CD14-positive monocyte (primary cell): ENCODE measurements around the gene REL. TPM values are rescaled to one million over a fixed set of nuclear protein-coding genes. Genes with fewer than 3 reads are reported as not detected.
A peak's percentile ranks its signal among the peaks of the same experiment; 100 is the strongest.

ENCODE experiments used
- DNase-seq, 3 donors: peaks; one replicate each; pipeline ENCODE4 v3.0.0-alpha.2; 2011 to 2022
- H2AFZ ChIP-seq: 2 replicates; pipeline ENCODE4 v1.6.0; 2012; ENCODE audit warnings: mild to moderate bottlenecking, low read depth, low read length, inconsistent platforms; ENCODE audit not compliant: insufficient read depth, poor library complexity, severe bottlenecking
- H3K27ac ChIP-seq, 2 donors: 1 replicate in 1 of 2; 2 replicates in 1 of 2; pipeline ENCODE4 v1.5.1; 2012 to 2013; ENCODE audit warnings: low read length in 2 of 2, control low read depth in 1 of 2, inconsistent platforms in 1 of 2, low read depth in 1 of 2, mild to moderate bottlenecking in 1 of 2
- H3K27me3 ChIP-seq, 2 donors: one replicate each; pipeline versions ENCODE4 v1.6.0 to v1.6.1; 2011 to 2013; ENCODE audit warnings: low read length in 2 of 2; ENCODE audit not compliant: control insufficient read depth in 2 of 2, insufficient read depth in 2 of 2
- H3K36me3 ChIP-seq, 2 donors: replicated peaks in 1 of 2; 1 replicate in 1 of 2; 2 replicates in 1 of 2; pipeline versions ENCODE4 v1.5.1 to v1.6.1; 2012 to 2013; ENCODE audit warnings: low read length in 2 of 2, control low read depth in 1 of 2, inconsistent platforms in 1 of 2, mild to moderate bottlenecking in 1 of 2; ENCODE audit not compliant: insufficient read depth in 2 of 2, control insufficient read depth in 1 of 2
- H3K4me1 ChIP-seq, 2 donors: 1 replicate in 1 of 2; 2 replicates in 1 of 2; pipeline versions ENCODE4 v1.5.1 to v1.6.1; 2012 to 2013; ENCODE audit warnings: low read length in 2 of 2, control low read depth in 1 of 2, inconsistent platforms in 1 of 2, mild to moderate bottlenecking in 1 of 2, moderate library complexity in 1 of 2; ENCODE audit not compliant: insufficient read depth in 2 of 2, control insufficient read depth in 1 of 2
- H3K4me2 ChIP-seq: replicated peaks from 2 replicates; pipeline ENCODE3; 2012; ENCODE audit warnings: low read length, moderate library complexity, mild to moderate bottlenecking; ENCODE audit not compliant: poor library complexity, severe bottlenecking; ENCODE audit errors: extremely low read depth
- H3K4me3 ChIP-seq, 3 experiments: fragments of 200-600 bp in 1 of 3; sonication (generic) in 1 of 3; replicated peaks in 1 of 3; 1 replicate in 2 of 3; 2 replicates in 1 of 3; pipeline ENCODE4 v1.5.1; 2011 to 2013; ENCODE audit warnings: low read length in 3 of 3, mild to moderate bottlenecking in 3 of 3, control low read depth in 2 of 3, low read depth in 2 of 3, inconsistent platforms in 1 of 3, moderate library complexity in 1 of 3
- H3K79me2 ChIP-seq: 2 replicates; pipeline ENCODE4 v1.6.0; 2012; ENCODE audit warnings: mild to moderate bottlenecking, control low read depth, inconsistent platforms, low read length, moderate library complexity; ENCODE audit not compliant: insufficient read depth
- H3K9ac ChIP-seq: 2 replicates; pipeline ENCODE4 v1.6.0; 2017; ENCODE audit warnings: low read length, mild to moderate bottlenecking; ENCODE audit not compliant: insufficient read depth, poor library complexity, severe bottlenecking
- H3K9me3 ChIP-seq, 2 donors: replicated peaks in 1 of 2; 1 replicate in 1 of 2; 2 replicates in 1 of 2; pipeline versions ENCODE4 v1.5.1 to v1.6.1; 2012 to 2013; ENCODE audit warnings: low read length in 2 of 2, control low read depth in 1 of 2; ENCODE audit not compliant: control insufficient read depth in 1 of 2, insufficient read depth in 1 of 2
- H4K20me1 ChIP-seq: 2 replicates; pipeline ENCODE4 v1.6.0; 2012; ENCODE audit warnings: mild to moderate bottlenecking, low read length, control low read depth, moderate library complexity; ENCODE audit not compliant: insufficient read depth
- H3K27ac Mint-ChIP-seq, 7 donors: one replicate each; pipeline ENCODE4 v1.8.0; 2020; ENCODE audit warnings: mild to moderate bottlenecking in 7 of 7, mixed read lengths in 7 of 7, moderate library complexity in 6 of 7, inconsistent platforms in 2 of 7
- H3K27me3 Mint-ChIP-seq, 3 donors: one replicate each; pipeline ENCODE4 v1.8.0; 2021 to 2022; ENCODE audit warnings: low read depth in 3 of 3, mild to moderate bottlenecking in 3 of 3, mixed read lengths in 3 of 3, moderate library complexity in 3 of 3, inconsistent platforms in 1 of 3
- H3K36me3 Mint-ChIP-seq, 2 donors: one replicate each; pipeline ENCODE4 v1.8.0; 2020; ENCODE audit warnings: mixed read lengths in 2 of 2, inconsistent platforms in 1 of 2, mild to moderate bottlenecking in 1 of 2
- H3K4me1 Mint-ChIP-seq: one replicate; pipeline ENCODE4 v1.8.0; 2020; ENCODE audit warnings: mild to moderate bottlenecking, mixed read lengths
- H3K4me3 Mint-ChIP-seq, 2 donors: one replicate each; pipeline ENCODE4 v1.8.0; 2020; ENCODE audit warnings: mild to moderate bottlenecking in 2 of 2, mixed read lengths in 2 of 2, moderate library complexity in 1 of 2
- H3K9me3 Mint-ChIP-seq, 7 donors: one replicate each; pipeline ENCODE4 v1.8.0; 2020 to 2022; ENCODE audit warnings: mixed read lengths in 7 of 7, mild to moderate bottlenecking in 6 of 7, moderate library complexity in 6 of 7, inconsistent platforms in 2 of 7
- CTCF ChIP-seq: fragments of 200-600 bp; IDR thresholded peaks from one replicate; pipeline ENCODE4 v1.8.0; 2022; ENCODE audit warnings: antibody characterized with exemption, mild to moderate bottlenecking
- WGBS: methylation state at CpG from one replicate; pipeline ENCODE4 v1.1.5; 2013; ENCODE audit warnings: missing lambda C conversion rate; ENCODE audit not compliant: insufficient coverage; 5-methylcytosine and 5-hydroxymethylcytosine counted together
- intact Hi-C, 2 donors: fragments of 100-400 bp; cut with micrococcal nuclease; formaldehyde crosslinking; loops; one replicate each; pipeline versions ENCODE4 v1.15.0 to v1.15.1; 2023
- polyA plus RNA-seq, 3 donors: library from polyadenylated mRNA; depleted of rRNA in 1 of 3; unstranded in 2 of 3; stranded (reverse) in 1 of 3; fragments of 300-500 nt in 2 of 3; fragments of >200 nt in 1 of 3; fragmentation: Illumina TruSeq in 2 of 3; gene quantifications; 1 replicate in 2 of 3; 2 replicates in 1 of 3; pipeline ENCODE4 v1.2.3, GENCODE V29; 2012 to 2021

Gene REL
- polyA plus RNA-seq, 3 donors: 18.3 to 34.3 (median 20.3) TPM

- WGBS: 89% methylated on average over 2 of the region's 2 CpGs
- DNase-seq: peak; percentile 32 to 66 (median 55)
- Mint-ChIP-seq H3K4me3 (no peak overlapping the region), H3K4me1 (peaks cover 58% of the 10 kb centered on the region), H3K27me3 (peaks cover 0 to 10% (median 0%) of the 10 kb centered on the region in 3 donors), H3K36me3 (no peaks in the 10 kb centered on the region), H3K9me3 (no peaks in the 10 kb centered on the region), H3K27ac (peak overlapping the region in 5 of 7 donors; percentile 76 to 89 (median 85))
- H3K4me1 ChIP-seq: peaks cover 62 to 65% of the 10 kb centered on the region in 2 donors
- intact Hi-C loops: no loop called here
- H3K4me2 ChIP-seq: no peak overlapping the region
- TF ChIP-seq CTCF: no peak
- no peaks in the 10 kb centered on the region for H3K9me3 ChIP-seq
- no peak overlapping the region for H3K4me3 ChIP-seq
- no peaks in the 10 kb centered on the region for H3K27me3 ChIP-seq
- H3K79me2 ChIP-seq: no peaks in the 10 kb centered on the region
- H3K27ac ChIP-seq: peak overlapping the region in 1 of 2 donors; percentile 18
- H3K9ac ChIP-seq: no peak overlapping the region
- no peaks in the 10 kb centered on the region for H4K20me1 ChIP-seq
- H3K36me3 ChIP-seq: no peaks in the 10 kb centered on the region
- H2AFZ ChIP-seq: no peak overlapping the region
Measured at GRCh38 chr2:60853531-60853930, 27.8 kb upstream of the REL start.

GRCh38 chr2:60855989-60856669 is 25.2 kb upstream of the REL start:
- peaks cover 63% of the 10 kb centered on the region for H3K4me1 Mint-ChIP-seq
- no peak overlapping the region for H3K27ac ChIP-seq
- no peaks in the 10 kb centered on the region for H4K20me1 ChIP-seq
- H3K9me3 ChIP-seq: no peaks in the 10 kb centered on the region
- no peak for TF ChIP-seq CTCF
- peaks cover 56 to 61% of the 10 kb centered on the region in 2 donors for H3K4me1 ChIP-seq
- 88% methylated on average over 3 of the region's 5 CpGs for WGBS
- H3K4me3 ChIP-seq: no peak overlapping the region
- intact Hi-C loops: no loop called here
- H3K36me3 ChIP-seq: no peaks in the 10 kb centered on the region
- H3K27me3 Mint-ChIP-seq: peaks cover 0 to 8% (median 0%) of the 10 kb centered on the region in 3 donors
- no peak overlapping the region for H3K4me2 ChIP-seq
- H3K27ac Mint-ChIP-seq: peak overlapping the region in 3 of 7 donors; percentile 6 to 85 (median 84)
- H2AFZ ChIP-seq: no peak overlapping the region
- H3K36me3 Mint-ChIP-seq: no peaks in the 10 kb centered on the region
- H3K9ac ChIP-seq: no peak overlapping the region
- H3K79me2 ChIP-seq: no peaks in the 10 kb centered on the region
- no peaks in the 10 kb centered on the region for H3K27me3 ChIP-seq
- peaks cover 0 to 2% (median 0%) of the 10 kb centered on the region in 7 donors for H3K9me3 Mint-ChIP-seq
- no peak overlapping the region for H3K4me3 Mint-ChIP-seq
- DNase-seq: no peak
